IPS DF 6.9 (cell line): ENCODE measurements around the gene BAIAP2.

Experiments used
- DNase-seq: peaks from one replicate; pipeline ENCODE4 v3.0.0-alpha.2; 2013; ENCODE audit warnings: low read depth, low spot score
- H3K27ac ChIP-seq: one replicate; pipeline ENCODE4 v1.5.1; 2013; ENCODE audit warnings: low read length, control low read depth
- H3K27me3 ChIP-seq: 2 replicates; pipeline ENCODE4 v1.6.1; 2013; ENCODE audit warnings: mild to moderate bottlenecking, low read length; ENCODE audit not compliant: control insufficient read depth, insufficient read depth
- H3K36me3 ChIP-seq: 2 replicates; pipeline ENCODE4 v1.6.1; 2013; ENCODE audit warnings: low read length; ENCODE audit not compliant: control insufficient read depth, insufficient read depth
- H3K4me1 ChIP-seq: 2 replicates; pipeline ENCODE4 v1.6.1; 2013; ENCODE audit warnings: low read length; ENCODE audit not compliant: control insufficient read depth, insufficient read depth
- H3K4me3 ChIP-seq: 2 replicates; pipeline ENCODE4 v1.5.1; 2013; ENCODE audit warnings: mild to moderate bottlenecking, low read length
- H3K9me3 ChIP-seq: 2 replicates; pipeline ENCODE4 v1.6.1; 2013; ENCODE audit warnings: low read length, inconsistent platforms; ENCODE audit not compliant: control insufficient read depth, insufficient read depth
- WGBS: extraction: QIAGEN DNeasy Blood & Tissue Kit; methylation state at CpG from one replicate; pipeline ENCODE4 v1.1.7; 2013; ENCODE audit warnings: mixed read lengths, missing lambda C conversion rate; ENCODE audit not compliant: insufficient read length, insufficient coverage; 5-methylcytosine and 5-hydroxymethylcytosine counted together

Gene BAIAP2

DNA sequence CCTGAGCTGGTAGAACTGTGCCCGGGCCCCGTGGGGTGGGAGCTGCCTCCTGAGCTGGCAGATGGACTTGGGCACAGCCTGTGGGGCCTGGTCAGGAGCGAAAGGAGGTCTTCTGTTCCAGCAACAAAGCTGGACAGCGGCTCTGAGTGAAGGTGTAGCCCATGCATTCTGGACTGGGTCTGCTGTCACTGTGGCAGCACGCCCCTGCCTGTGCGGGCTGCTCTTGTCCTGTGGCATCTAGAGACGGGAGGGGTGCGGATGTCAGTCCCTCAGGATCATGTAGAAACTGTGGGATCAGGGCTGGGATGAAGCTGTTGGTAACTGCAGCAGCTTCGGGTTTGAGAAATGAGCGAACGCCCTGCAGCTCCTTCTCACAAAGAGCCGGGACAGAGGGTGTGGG, 19.4 kb downstream of the BAIAP2 start:
- Histone ChIP-seq H3K27me3 (no peaks in the 10 kb centered on the region), H3K27ac (no peak overlapping the region), H3K9me3 (no peaks in the 10 kb centered on the region), H3K4me3 (no peak overlapping the region), H3K36me3 (peaks cover 2% of the 10 kb centered on the region; the same call in 1 of the 2 replicates), H3K4me1 (no peaks in the 10 kb centered on the region; the same call in 1 of the 2 replicates)
- no peak for DNase-seq
- WGBS: no CpG with 5 or more reads among the region's 12 CpGs

DNA sequence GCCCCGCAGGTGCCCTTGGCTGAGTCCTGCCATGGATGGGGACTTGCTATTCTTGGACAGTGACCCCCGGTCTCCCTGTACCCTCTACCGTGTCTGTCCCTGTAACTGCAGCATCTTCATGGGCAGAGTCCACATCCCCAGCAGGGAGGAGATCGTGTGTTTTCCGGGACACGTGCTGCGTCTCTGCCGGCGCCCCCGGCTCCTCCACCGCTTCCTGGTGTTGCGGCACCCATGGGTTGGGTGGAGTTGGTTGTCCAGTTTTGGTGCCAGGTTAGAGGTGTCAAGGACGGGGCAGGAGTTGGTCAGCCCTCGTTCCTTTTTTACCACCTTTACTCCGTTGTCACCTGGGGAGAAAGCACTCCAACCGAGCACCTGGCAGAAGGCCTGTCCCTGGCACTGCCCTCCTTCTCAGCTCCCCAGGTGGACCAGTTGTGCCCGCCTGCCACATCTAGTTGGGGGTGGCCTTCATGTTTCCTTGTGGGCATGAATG, 20.0 kb downstream of the BAIAP2 start:
- DNase-seq: no peak
- no peaks in the 10 kb centered on the region for H3K9me3 ChIP-seq
- H3K36me3 ChIP-seq: peaks cover 2% of the 10 kb centered on the region; the same call in 1 of the 2 replicates
- no peak overlapping the region for H3K27ac ChIP-seq
- H3K4me1 ChIP-seq: no peaks in the 10 kb centered on the region; the same call in 1 of the 2 replicates
- H3K27me3 ChIP-seq: no peaks in the 10 kb centered on the region
- WGBS: no CpG with 5 or more reads among the region's 17 CpGs
- H3K4me3 ChIP-seq: no peak overlapping the region

DNA sequence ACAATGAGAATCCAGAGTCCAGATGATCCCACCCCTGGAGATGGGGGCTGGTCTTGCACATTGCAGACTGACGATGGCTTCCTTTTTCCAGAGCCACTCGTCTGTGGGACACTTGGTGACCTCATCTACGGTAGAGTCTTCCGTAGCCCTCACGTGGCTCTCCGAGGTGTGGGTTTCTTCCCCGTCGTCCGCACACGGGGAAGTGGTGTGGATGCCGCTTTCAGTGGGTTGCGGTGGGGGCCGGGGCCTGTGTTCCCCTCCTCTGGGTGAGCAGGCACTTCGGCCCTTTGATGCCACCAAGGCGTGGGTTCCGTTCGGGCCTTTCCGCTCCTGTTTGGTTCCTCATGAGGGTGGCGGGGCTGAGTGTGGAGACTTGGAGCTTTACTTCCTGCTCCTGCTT, 21.4 kb downstream of the BAIAP2 start:
- Histone ChIP-seq H3K27me3 (no peaks in the 10 kb centered on the region), H3K4me1 (no peaks in the 10 kb centered on the region; the same call in 1 of the 2 replicates), H3K4me3 (no peak overlapping the region), H3K9me3 (no peaks in the 10 kb centered on the region), H3K36me3 (peaks cover 2% of the 10 kb centered on the region; the same call in 1 of the 2 replicates), H3K27ac (no peak overlapping the region)
- WGBS: no CpG with 5 or more reads among the region's 19 CpGs
- DNase-seq: no peak

DNA sequence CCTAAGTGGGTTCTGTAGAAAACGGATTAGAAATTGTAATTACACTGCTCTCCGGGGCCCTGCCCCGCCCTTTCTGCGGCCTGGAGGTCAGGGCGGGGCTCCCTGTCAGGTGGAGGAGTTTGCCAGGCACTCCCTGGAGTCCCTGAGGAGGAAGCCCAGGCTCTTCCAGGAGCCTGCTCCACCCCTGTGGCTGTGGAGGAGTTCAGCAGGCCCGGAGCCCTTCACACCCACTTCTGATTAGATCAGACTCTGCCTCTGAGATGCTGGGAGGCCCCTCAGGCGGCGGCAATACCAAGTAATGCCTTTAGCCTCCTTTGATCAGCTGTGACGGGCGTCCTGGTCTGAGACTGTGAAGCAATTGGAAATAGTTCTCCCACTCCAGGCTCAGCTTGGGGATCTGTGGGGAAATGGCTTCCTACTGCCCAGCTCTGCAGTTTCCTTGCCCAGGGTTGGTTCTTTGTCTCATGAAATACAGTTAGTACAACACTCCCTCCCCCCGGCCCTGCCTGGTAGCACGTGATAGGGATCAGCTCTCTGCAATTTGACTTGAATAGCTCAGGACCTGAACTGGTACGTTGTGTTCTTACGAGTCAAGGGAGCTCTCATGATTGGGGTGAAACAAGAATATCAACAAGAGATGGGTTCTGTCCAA, 22.3 kb downstream of the BAIAP2 start:
- Histone ChIP-seq H3K27ac (no peak overlapping the region), H3K36me3 (peaks cover 2% of the 10 kb centered on the region; the same call in 1 of the 2 replicates), H3K4me1 (no peaks in the 10 kb centered on the region; the same call in 1 of the 2 replicates), H3K9me3 (no peaks in the 10 kb centered on the region), H3K4me3 (no peak overlapping the region), H3K27me3 (no peaks in the 10 kb centered on the region)
- no peak for DNase-seq
- no CpG with 5 or more reads among the region's 14 CpGs for WGBS

DNA sequence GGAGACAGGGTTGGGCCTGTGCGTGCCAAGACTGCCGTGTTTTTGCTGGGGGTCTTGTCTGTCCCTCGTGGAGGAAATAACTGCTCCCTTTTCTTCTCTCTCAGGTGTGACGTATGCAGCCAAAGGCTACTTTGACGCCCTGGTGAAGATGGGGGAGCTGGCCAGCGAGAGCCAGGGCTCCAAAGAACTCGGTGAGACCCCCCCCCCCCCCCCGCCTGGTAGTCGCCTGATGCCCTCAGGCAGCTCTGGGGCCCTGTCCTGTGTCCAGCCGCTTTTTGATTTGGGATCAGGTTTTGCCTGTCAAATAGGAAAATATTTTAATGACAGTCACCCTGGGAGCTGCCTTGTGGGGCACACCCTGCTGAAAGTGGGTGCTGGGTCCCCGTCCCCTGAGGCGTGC, 22.8 kb downstream of the BAIAP2 start:
- H3K4me3 ChIP-seq: no peak overlapping the region
- WGBS: no CpG with 5 or more reads among the region's 12 CpGs
- no peak for DNase-seq
- H3K9me3 ChIP-seq: no peaks in the 10 kb centered on the region
- no peaks in the 10 kb centered on the region; the same call in 1 of the 2 replicates for H3K4me1 ChIP-seq
- no peaks in the 10 kb centered on the region for H3K27me3 ChIP-seq
- peaks cover 2% of the 10 kb centered on the region; the same call in 1 of the 2 replicates for H3K36me3 ChIP-seq
- H3K27ac ChIP-seq: no peak overlapping the region

DNA sequence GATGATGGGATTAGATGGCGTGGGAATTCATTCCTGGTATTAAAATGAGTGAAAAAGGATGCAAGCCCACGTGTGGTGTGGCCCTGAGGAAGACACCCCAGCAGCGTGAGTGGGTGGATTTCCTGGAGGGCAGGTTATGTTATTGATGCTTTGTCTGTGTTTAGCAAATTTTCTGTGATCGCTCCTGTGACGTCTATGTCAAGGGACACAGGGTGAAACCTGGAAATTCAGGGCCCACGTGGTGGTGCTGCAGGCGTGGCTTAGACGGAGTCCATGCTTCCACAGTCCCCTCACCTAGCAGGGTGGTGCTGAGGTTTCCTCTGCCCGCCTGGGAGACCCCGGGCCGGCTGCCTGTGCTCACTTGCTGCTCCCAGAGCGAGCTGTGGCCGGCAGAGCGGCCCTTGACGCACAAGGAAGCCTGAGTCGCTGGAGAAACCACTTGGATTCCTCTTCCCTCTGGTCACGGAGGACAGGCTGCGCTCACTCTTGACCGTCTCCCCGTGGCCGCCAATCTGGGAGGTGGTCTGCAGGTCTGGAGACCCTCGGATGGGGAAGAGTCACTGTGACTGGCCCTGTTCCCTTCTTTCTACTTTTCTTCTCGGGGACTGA, 23.4 kb downstream of the BAIAP2 start:
- no peaks in the 10 kb centered on the region for H3K9me3 ChIP-seq
- no peaks in the 10 kb centered on the region for H3K27me3 ChIP-seq
- H3K36me3 ChIP-seq: peaks cover 2% of the 10 kb centered on the region; the same call in 1 of the 2 replicates
- H3K4me1 ChIP-seq: no peaks in the 10 kb centered on the region; the same call in 1 of the 2 replicates
- WGBS: no CpG with 5 or more reads among the region's 23 CpGs
- no peak overlapping the region for H3K4me3 ChIP-seq
- no peak overlapping the region for H3K27ac ChIP-seq
- no peak for DNase-seq

DNA sequence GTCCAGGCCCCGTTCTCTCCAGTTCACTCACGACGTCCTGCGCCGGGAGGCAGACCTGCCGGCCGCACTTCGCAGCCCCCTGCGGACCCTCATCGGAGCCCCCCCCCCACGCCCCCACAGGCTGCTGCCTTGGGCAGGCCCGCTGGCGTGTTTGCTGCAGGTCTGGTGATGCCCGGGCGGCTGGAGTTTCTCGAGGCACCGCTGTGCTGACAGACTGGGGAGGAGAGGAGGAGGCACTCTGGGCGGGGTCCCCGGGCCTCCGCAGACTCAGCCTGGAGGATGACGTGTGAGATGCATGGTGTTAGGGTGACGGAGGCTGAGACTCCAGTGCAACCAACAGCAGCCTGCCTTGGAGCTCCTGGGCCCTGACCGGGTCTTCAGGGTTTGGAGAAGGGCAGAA, 24.1 kb downstream of the BAIAP2 start:
- Histone ChIP-seq H3K4me1 (no peaks in the 10 kb centered on the region; the same call in 1 of the 2 replicates), H3K27me3 (no peaks in the 10 kb centered on the region), H3K36me3 (peaks cover 4% of the 10 kb centered on the region; the same call in 1 of the 2 replicates), H3K4me3 (no peak overlapping the region), H3K27ac (no peak overlapping the region), H3K9me3 (no peaks in the 10 kb centered on the region)
- DNase-seq: no peak
- WGBS: no CpG with 5 or more reads among the region's 23 CpGs

DNA sequence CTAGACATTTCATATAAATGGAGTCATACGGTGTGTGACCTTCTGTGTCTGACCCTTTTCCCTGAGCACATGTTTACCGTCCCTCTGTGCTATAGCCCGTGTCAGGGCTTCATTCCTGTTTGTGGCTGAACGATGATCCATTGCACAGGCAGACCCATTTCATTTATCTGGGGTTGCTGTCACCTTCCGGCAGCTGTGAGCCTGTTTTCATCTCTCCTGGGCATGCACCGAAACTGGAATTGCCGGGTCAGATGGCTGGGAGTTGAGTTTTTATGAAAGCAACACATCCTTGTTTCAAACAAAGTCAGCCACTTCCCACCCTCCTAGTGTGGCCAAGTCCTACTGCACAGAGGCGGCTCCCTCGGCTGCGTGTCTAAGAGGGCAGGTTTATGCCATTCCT, 25.5 kb downstream of the BAIAP2 start:
- Histone ChIP-seq H3K36me3 (peaks cover 4% of the 10 kb centered on the region; the same call in 1 of the 2 replicates), H3K4me3 (no peak overlapping the region), H3K4me1 (no peaks in the 10 kb centered on the region; the same call in 1 of the 2 replicates), H3K27ac (no peak overlapping the region), H3K9me3 (no peaks in the 10 kb centered on the region), H3K27me3 (no peaks in the 10 kb centered on the region)
- no CpG with 5 or more reads among the region's 10 CpGs for WGBS
- no peak for DNase-seq

DNA sequence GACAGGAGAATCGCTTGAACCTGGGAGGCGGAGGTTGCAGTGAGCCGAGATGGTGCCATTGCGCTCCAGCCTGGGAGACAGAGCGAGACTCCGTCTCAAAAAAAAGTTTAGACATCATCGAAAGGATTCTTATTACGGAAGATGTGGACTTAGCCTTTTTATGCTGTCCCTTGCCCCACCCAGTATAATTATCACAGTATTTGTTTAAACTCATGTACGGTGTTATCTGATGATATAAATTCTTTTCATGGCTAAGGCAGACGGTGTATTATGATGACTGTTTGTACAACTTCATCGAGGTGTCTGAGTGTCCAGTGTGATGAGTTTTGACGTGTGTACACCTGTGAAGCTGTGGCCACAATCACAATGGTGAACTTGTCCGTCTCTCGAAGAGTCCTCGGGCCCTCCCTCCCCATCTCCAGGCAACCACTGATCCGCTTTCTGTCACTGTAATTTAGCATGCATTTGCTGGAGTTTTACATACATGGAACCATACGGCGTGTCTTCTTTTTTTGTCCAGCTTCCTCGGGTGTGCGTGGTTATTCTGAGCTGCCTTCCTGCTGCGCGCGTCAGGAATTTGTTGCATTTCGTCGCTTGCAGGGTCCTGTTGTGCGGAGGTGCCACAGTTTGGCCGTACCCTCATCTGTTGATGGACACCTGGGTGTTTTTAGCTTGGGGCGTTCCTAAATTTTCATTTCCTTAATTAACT, 26.2 kb downstream of the BAIAP2 start:
- Histone ChIP-seq H3K4me1 (no peaks in the 10 kb centered on the region; the same call in 1 of the 2 replicates), H3K27me3 (no peaks in the 10 kb centered on the region)

More for the DNA sequence above, 26.2 kb downstream of the BAIAP2 start:
- Histone ChIP-seq H3K36me3 (peaks cover 4% of the 10 kb centered on the region; the same call in 1 of the 2 replicates), H3K4me3 (no peak overlapping the region), H3K27ac (no peak overlapping the region), H3K9me3 (no peaks in the 10 kb centered on the region)
- DNase-seq: no peak
- no CpG with 5 or more reads among the region's 28 CpGs for WGBS
